ENCODE data around the gene WDR86.

The WDR86 gene

GRCh38 chr7:151385626-151386300 is 24.1 kb downstream of the WDR86 start:
- Mint-ChIP-seq H3K27ac (no peak overlapping the region), H3K4me1 (peaks cover 11% of the 10 kb centered on the region), H3K9me3 (no peaks in the 10 kb centered on the region), H3K4me3 (no peak overlapping the region), H3K36me3 (no peaks in the 10 kb centered on the region)
- DNase-seq (ENCODE audit: low spot score in 2 of 2) (no peak), ATAC-seq (no peak)

- Mint-ChIP-seq H3K27ac (no peak overlapping the region), H3K4me1 (peaks cover 14% of the 10 kb centered on the region), H3K9me3 (no peaks in the 10 kb centered on the region), H3K4me3 (no peak overlapping the region), H3K36me3 (no peaks in the 10 kb centered on the region)
- no peak for ATAC-seq
- DNase-seq (ENCODE audit: low spot score in 2 of 2): no peak
Observed at GRCh38 chr7:151384776-151385625, 24.8 kb downstream of the WDR86 start.

GRCh38 chr7:151384352-151384697 is 25.5 kb downstream of the WDR86 start:
- no peaks in the 10 kb centered on the region for H3K9me3 Mint-ChIP-seq
- ATAC-seq (no peak), DNase-seq (ENCODE audit: low spot score in 2 of 2) (no peak)
- H3K4me1 Mint-ChIP-seq: peaks cover 14% of the 10 kb centered on the region
- H3K36me3 Mint-ChIP-seq: no peaks in the 10 kb centered on the region
- H3K4me3 Mint-ChIP-seq: no peak overlapping the region
- H3K27ac Mint-ChIP-seq: no peak overlapping the region

- ATAC-seq (no peak), DNase-seq (ENCODE audit: low spot score in 2 of 2) (no peak)
- Mint-ChIP-seq H3K4me3 (no peak overlapping the region), H3K9me3 (no peaks in the 10 kb centered on the region), H3K27ac (no peak overlapping the region), H3K4me1 (peaks cover 14% of the 10 kb centered on the region), H3K36me3 (peaks cover 3% of the 10 kb centered on the region)
Observed at GRCh38 chr7:151383638-151384351, 26.0 kb downstream of the WDR86 start.

- no peak for DNase-seq (ENCODE audit: low spot score in 2 of 2)
- H3K4me1 Mint-ChIP-seq: peaks cover 14% of the 10 kb centered on the region
- ATAC-seq: peak; percentile 36
- H3K4me3 Mint-ChIP-seq: peak overlapping the region; percentile 68
- H3K9me3 Mint-ChIP-seq: no peaks in the 10 kb centered on the region
- H3K36me3 Mint-ChIP-seq: peaks cover 16% of the 10 kb centered on the region
- peak overlapping the region; percentile 45 for H3K27ac Mint-ChIP-seq
Observed at GRCh38 chr7:151382079-151382885, 27.6 kb downstream of the WDR86 start.

GRCh38 chr7:151381348-151382078 is 28.3 kb downstream of the WDR86 start:
- peaks cover 24% of the 10 kb centered on the region for H3K36me3 Mint-ChIP-seq
- no peaks in the 10 kb centered on the region for H3K9me3 Mint-ChIP-seq
- peaks cover 14% of the 10 kb centered on the region for H3K4me1 Mint-ChIP-seq
- H3K4me3 Mint-ChIP-seq: peak overlapping the region; percentile 68
- DNase-seq (ENCODE audit: low spot score in 2 of 2) (no peak), ATAC-seq (peak; percentile 57)
- H3K27ac Mint-ChIP-seq: no peak overlapping the region

GRCh38 chr7:151381098-151381347 is 28.8 kb downstream of the WDR86 start:
- H3K36me3 Mint-ChIP-seq: peaks cover 28% of the 10 kb centered on the region
- no peak overlapping the region for H3K27ac Mint-ChIP-seq
- H3K4me3 Mint-ChIP-seq: peak overlapping the region; percentile 68
- DNase-seq (ENCODE audit: low spot score in 2 of 2) (no peak), ATAC-seq (no peak)
- no peaks in the 10 kb centered on the region for H3K9me3 Mint-ChIP-seq
- peaks cover 14% of the 10 kb centered on the region for H3K4me1 Mint-ChIP-seq

- no peak for DNase-seq (ENCODE audit: low spot score in 2 of 2)
- peak overlapping the region; percentile 68 for H3K4me3 Mint-ChIP-seq
- no peak for ATAC-seq
- H3K4me1 Mint-ChIP-seq: peaks cover 14% of the 10 kb centered on the region
- H3K27ac Mint-ChIP-seq: no peak overlapping the region
- H3K9me3 Mint-ChIP-seq: no peaks in the 10 kb centered on the region
- H3K36me3 Mint-ChIP-seq: peaks cover 30% of the 10 kb centered on the region
Observed at GRCh38 chr7:151380199-151381097, 29.4 kb downstream of the WDR86 start.

GRCh38 chr7:151379534-151380198 is 30.2 kb downstream of the WDR86 start:
- H3K9me3 Mint-ChIP-seq: no peaks in the 10 kb centered on the region
- no peak overlapping the region for H3K27ac Mint-ChIP-seq
- no peak for DNase-seq (ENCODE audit: low spot score in 2 of 2)
- ATAC-seq: no peak
- peaks cover 34% of the 10 kb centered on the region for H3K36me3 Mint-ChIP-seq
- peaks cover 14% of the 10 kb centered on the region for H3K4me1 Mint-ChIP-seq
- no peak overlapping the region for H3K4me3 Mint-ChIP-seq

GRCh38 chr7:151379193-151379520 is 30.7 kb downstream of the WDR86 start:
- ATAC-seq (no peak), DNase-seq (ENCODE audit: low spot score in 2 of 2) (no peak)
- no peak overlapping the region for H3K27ac Mint-ChIP-seq
- peaks cover 39% of the 10 kb centered on the region for H3K36me3 Mint-ChIP-seq
- H3K4me3 Mint-ChIP-seq: no peak overlapping the region
- H3K9me3 Mint-ChIP-seq: no peaks in the 10 kb centered on the region
- peaks cover 14% of the 10 kb centered on the region for H3K4me1 Mint-ChIP-seq

- DNase-seq (ENCODE audit: low spot score in 2 of 2) (no peak), ATAC-seq (no peak)
- Mint-ChIP-seq H3K9me3 (no peaks in the 10 kb centered on the region), H3K4me3 (no peak overlapping the region), H3K36me3 (peaks cover 42% of the 10 kb centered on the region), H3K4me1 (peaks cover 14% of the 10 kb centered on the region), H3K27ac (no peak overlapping the region)
Observed at GRCh38 chr7:151378496-151379192, 31.2 kb downstream of the WDR86 start.

GRCh38 chr7:151378011-151378410 is 31.8 kb downstream of the WDR86 start:
- H3K4me3 Mint-ChIP-seq: no peak overlapping the region
- ATAC-seq (no peak), DNase-seq (ENCODE audit: low spot score in 2 of 2) (no peak)
- H3K27ac Mint-ChIP-seq: no peak overlapping the region
- no peaks in the 10 kb centered on the region for H3K9me3 Mint-ChIP-seq
- H3K4me1 Mint-ChIP-seq: peaks cover 14% of the 10 kb centered on the region
- peaks cover 45% of the 10 kb centered on the region for H3K36me3 Mint-ChIP-seq

- Mint-ChIP-seq H3K36me3 (peaks cover 51% of the 10 kb centered on the region), H3K9me3 (no peaks in the 10 kb centered on the region), H3K27ac (no peak overlapping the region), H3K4me3 (no peak overlapping the region), H3K4me1 (peaks cover 15% of the 10 kb centered on the region)
- ATAC-seq: no peak
- no peak for DNase-seq (ENCODE audit: low spot score in 2 of 2)
Observed at GRCh38 chr7:151377406-151377805, 32.4 kb downstream of the WDR86 start.
